GM23248 (cell line): ENCODE measurements around the gene GALNT18.

Experiments used
- EZH2 ChIP-seq: fragments of 200-600 bp; sonication (generic); IDR thresholded peaks from 2 replicates; pipeline ENCODE4 v1.6.1; 2018; ENCODE audit warnings: antibody characterized with exemption, mild to moderate bottlenecking; ENCODE audit not compliant: insufficient read depth, poor library complexity, severe bottlenecking
- EZH2phosphoT487 ChIP-seq: fragments of 200-600 bp; sonication (generic); IDR thresholded peaks from 2 replicates; pipeline ENCODE4 v1.6.1; 2018; ENCODE audit warnings: antibody characterized with exemption, moderate library complexity, mild to moderate bottlenecking, low read depth; ENCODE audit not compliant: insufficient read depth

- TF ChIP-seq EZH2phosphoT487, result no peak
- no peak for TF ChIP-seq EZH2
Observed at GRCh38 chr11:11395126-11395525, 226.7 kb downstream of the GALNT18 start.
